KG1 (cell line): ENCODE data around the gene DMRT3.

Experiments
- DNase-seq: peaks from one replicate; lab custom pipeline; 2025; lab: John Stamatoyannopoulos, UW

The DMRT3 gene

DNA sequence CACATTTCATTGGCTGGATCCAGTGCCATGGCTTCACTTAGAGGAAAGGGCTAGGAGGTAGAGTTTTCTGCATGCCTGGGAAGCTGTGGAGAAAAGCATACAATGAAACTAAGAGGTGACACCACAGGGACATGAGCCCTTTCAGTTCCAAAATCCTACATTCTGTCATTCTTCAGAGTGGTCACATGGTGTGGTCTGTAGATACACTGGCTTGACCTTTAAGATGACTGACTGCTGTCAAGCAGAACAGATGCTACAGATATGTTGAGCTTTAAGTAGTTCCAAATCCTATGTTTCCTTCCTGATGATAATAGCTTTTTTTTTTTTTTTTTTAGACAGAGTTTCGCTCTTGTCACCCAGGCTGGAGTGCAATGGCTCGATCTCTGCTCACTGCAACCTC, 26.2 kb downstream of the DMRT3 start:
- DNase-seq, result no peak

GRCh38 chr9:1005043-1005667, 28.7 kb downstream of the DMRT3 start:
- peak; percentile 18 for DNase-seq

- DNase-seq, result no peak
Observed at GRCh38 chr9:1007312-1007711, 30.9 kb downstream of the DMRT3 start.

- DNase-seq, result no peak
Observed at GRCh38 chr9:1008216-1008615, 31.8 kb downstream of the DMRT3 start.

- peak; percentile 59 for DNase-seq
Observed at GRCh38 chr9:1009101-1009707, 32.7 kb downstream of the DMRT3 start.

- DNase-seq, result no peak
Observed at GRCh38 chr9:1013021-1013420, 36.6 kb downstream of the DMRT3 start.

DNA sequence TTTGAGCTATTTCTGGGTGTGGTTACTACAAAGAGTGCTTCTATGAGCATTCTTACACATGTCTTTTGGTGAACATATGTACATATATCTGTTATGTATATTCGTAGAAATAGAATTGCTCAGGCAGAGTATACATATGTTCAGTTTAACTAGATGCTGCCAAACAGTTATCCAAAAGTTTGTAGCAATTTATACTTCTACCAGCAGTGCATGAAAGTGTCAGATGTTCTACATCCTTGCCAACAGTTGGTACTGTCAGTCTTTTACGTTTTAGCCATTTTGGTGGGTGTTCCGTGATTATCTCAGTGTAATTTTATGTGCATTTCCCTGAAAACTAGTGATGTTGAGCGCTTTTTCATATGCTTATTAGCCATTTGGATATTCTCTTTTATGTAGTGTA, 37.8 kb downstream of the DMRT3 start:
- no peak for DNase-seq

DNA sequence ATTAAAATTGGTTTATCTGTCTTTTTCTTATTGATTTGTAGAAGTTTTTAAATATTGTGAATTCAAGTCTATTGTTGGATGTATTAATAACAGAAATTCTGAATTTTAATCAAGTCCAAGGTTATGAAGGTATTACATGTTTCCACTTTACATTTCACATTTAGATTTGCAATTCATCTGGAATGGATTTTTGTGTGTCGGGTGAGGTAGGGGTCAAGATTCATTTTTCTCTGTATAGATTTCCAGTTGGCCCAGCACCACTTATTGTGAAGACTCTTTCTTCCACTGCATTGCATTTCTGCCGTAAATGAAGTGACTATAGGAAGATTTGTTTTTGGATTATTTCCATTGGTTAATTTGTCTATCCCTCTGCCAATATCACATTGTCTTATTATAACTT, 38.2 kb downstream of the DMRT3 start:
- DNase-seq, result no peak

DNA sequence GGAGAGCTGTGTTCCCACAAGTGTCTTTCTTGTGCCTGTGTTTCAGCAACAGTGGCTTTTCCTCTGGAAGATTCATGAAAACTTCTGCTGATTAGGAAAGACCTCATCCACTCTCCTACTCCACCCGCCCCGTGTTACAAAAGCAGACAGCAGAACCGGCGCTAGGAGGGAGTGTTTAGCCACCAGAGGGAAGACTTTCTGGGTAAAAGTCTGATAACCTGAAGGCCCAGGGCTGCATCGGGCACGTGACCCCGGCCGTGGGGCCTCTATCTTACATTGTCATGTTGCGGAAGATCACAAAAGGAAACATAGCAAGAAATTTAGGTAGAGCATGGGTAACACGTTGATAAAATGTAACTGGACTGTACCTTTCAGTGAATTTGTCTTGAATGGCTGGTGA, 41.7 kb downstream of the DMRT3 start:
- DNase-seq, result no peak

- DNase-seq, result no peak
Observed at GRCh38 chr9:1024112-1024511, 47.7 kb downstream of the DMRT3 start.

- DNase-seq, result no peak
Observed at GRCh38 chr9:1025131-1025530, 48.7 kb downstream of the DMRT3 start.

DNA sequence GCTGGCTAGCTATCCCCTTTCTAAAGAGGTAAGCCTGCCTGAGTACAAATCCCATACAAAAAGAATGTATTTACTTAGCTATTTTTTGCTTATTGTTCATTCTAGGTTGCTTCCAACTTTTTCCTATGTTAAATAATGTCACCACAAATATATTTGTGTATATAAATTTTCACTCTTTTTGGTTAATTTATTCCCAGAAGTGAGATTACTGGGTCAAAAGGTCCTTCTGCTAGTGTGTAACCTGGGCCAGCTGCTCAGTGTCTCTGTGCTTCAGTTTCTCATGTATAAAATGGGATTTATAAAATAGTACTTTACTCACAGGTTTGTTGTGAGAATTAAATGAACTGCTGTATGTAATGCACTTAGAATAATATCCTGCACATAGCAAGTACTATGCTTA, 49.8 kb downstream of the DMRT3 start:
- no peak for DNase-seq

- DNase-seq, result no peak
Observed at GRCh38 chr9:1028501-1029190, 52.2 kb downstream of the DMRT3 start.

GRCh38 chr9:1031951-1032601, 55.6 kb downstream of the DMRT3 start:
- no peak for DNase-seq

GRCh38 chr9:1034271-1034670, 57.8 kb downstream of the DMRT3 start:
- DNase-seq, result no peak

GRCh38 chr9:1039589-1039988, 63.1 kb downstream of the DMRT3 start:
- no peak for DNase-seq
